NCI-H524 treated with DMSO at 0.1 percent for 48 hours (cell line): ENCODE data around the gene KIZ.
A peak's percentile ranks its signal among the peaks of the same experiment; 100 is the strongest.
"Not testable (repeated sequence)": the region's sequence is repeated elsewhere in the genome, so short reads cannot be mapped to it uniquely, and the experiment has no call there.

Experiments used
- DNase-seq: peaks from one replicate; lab custom pipeline; 2025; lab: John Stamatoyannopoulos, UW

KIZ gene

DNA sequence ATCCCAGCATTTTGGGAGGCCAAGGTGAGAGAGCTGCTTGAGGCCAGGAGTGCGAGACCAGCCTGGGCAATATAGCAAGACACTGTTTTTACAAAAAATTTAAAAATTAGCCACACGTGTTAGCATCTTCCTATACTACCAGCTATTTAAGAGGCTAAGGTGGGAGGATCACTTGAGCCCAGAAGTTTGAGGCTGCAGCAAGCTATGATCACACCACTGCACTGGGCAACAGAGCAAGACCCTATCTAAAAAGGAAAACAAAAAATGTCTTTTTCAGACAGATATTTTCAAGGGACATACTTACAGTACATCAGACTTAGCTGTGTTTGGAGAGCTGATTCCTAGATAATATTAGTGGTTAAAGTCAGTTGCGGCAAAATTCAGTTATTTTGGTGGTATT, 104.3 kb downstream of the KIZ start:
- DNase-seq, result no peak

- DNase-seq, result no peak
These were observed 104.8 kb downstream of the KIZ start for GRCh38 chr20:21230686-21231085.

GRCh38 chr20:21232546-21233280, 106.8 kb downstream of the KIZ start:
- DNase-seq, result no peak

DNA sequence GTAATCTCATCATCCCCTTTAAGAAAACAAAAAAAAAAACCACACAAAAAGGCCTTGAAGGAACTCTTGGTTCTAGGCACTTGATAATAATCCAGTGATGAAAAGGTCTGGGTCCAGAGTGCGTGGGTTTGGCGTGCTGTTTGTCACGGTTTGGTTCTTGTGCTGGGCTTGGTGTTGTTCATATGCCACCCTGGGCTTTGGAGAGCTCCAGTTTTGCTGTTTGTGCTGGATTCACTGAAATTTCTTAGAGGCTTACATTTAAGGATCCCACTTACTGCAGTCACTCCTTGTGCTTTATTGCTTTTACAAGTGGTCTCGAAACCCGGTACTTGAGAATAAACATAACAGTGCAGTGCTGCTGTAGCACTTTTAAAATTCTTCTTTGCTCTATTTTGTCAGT, 108.4 kb downstream of the KIZ start:
- DNase-seq, result no peak

GRCh38 chr20:21234806-21235483, 109.1 kb downstream of the KIZ start:
- DNase-seq, result no peak

DNA sequence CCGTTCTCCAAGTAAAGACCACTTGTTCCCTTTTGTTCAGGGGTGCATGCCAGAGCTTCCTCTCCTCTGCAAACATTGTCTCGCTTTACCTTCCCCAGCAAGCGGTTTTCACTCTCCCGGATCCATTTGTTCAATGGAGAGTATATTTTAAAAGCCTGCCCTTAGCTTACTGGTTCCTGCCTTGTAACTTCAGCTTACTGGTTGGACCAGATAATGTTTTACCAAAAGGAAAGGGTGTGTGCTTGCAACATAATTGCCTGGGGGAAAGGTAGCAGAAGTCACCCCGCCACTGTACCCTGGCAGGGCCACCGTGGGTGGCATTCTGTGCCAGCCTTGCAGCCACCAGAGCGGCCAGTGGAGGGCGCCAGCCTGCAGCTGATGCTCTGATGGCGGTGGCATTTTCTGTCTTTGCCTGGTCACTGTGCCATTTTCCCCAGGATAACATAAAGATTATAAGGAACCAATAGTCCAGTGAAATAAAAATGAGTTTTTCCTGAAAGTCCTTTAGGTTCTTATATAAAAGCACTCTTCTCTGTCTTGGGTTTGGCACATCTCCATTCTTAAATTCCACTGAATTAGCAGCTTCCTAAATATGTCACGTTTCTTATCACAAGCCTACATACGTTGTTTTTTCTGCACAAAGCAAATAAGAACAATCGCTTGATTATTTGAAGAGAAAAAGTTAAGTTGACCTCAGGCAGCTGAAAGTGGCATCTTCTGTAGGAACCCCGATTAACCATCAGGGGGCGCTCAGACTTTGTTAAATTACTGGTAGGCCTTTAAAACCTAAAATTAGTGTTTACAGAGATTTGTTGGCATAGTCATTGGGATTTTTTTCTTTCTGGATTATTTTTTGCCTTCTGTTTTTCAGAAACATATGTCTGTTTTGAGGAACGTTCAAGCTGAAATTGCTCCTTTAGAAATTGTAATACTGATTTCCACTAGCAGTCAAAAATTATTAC, 109.9 kb downstream of the KIZ start:
- DNase-seq, result peak; percentile 7

DNA sequence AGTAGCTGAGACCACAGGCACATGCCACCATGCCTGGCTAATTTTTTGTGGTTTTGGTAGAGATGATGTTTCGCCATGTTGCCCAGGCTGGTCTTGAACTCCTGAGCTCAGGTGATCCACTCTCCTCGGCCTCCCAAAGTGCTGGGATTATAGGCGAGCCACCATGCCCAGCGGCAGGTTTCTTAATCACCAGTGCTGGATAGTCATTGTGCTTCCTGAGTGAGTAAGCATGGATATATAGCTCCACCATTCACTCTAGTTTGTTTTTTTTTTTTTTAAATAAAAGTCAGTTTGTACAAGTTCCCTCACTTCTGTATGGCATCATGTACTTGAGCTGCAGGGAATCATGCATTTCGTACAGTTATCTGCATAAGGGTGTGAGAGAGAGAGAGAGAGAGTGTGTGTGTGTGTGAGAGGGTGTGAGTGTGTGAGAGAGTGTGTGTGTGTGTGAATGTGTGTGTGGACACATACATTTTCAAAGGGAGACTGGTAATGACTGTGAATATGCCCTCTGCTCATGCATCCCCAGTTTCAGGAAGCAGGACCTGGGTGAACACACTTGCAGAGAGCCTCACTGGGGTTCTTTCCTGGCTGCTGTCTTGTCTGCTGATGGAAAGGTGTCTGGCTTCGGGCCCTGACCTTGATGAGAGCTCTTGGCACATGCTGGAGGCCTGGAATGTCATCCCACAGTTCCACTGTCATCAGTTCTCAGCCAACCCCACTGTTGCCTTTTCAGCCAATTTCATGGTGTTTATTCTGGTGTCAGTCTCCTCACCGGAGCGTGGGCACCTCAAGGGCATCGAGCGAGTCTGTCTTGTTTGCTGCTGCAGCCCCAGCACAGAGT, 112.3 kb downstream of the KIZ start:
- no peak for DNase-seq

DNA sequence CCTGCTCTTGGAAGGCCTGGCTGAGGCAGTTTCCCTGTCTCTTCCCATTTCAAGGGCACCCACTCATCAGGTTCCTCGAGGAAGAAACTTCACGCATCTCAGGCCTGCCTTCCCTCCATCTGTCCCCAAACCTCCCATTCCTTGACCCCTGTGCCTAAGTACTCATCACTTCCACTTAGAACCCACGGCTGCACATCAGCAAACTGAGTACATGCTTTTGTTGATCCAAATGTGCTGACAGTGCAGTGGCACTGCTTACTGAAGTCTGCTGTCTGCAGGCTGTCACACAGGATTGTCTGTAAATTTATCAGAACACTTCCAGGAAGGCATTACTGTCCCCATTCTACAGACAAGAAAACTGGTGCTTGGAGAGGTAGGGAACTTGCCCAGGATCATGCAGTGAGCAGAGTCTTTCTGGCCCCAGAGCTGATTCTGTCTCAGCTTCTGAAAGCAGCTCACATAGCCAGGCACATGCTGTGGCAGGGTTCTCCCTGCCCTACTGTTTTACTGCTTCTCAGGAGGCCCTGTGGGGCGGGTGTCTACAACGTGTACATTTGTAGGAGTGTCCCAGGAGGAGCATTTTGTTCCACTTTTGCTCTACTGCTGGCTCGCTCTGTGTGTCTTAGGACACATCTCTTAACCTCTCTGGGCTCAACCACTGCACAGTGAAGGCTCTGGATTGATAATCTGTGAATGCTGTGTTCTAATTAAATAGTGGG, 113.1 kb downstream of the KIZ start:
- no peak for DNase-seq

GRCh38 chr20:21240394-21240793, 114.5 kb downstream of the KIZ start:
- no peak for DNase-seq

GRCh38 chr20:21241406-21241805, 115.5 kb downstream of the KIZ start:
- no peak for DNase-seq

- DNase-seq, result no peak
These were observed 117.9 kb downstream of the KIZ start for GRCh38 chr20:21243811-21244210.

DNA sequence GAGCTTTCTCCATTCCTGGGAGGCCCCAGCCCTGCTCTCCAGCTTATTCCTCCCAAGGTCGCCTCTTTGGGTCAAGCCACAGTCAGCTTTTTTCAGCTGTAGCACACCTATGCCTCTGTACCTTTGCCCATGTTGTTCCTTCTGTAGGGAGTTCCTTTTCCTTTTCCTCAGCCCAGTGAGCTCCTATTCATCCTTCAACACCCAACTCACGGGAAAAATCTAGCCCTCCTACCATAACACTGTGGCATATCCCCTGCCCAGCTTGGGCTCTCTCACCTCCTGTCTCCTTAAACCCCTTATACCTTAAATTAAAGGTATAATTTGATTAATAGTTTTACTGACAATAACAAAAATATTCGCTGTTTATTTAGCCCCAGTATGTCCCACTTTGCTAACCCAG, 118.9 kb downstream of the KIZ start:
- DNase-seq, result no peak

DNA sequence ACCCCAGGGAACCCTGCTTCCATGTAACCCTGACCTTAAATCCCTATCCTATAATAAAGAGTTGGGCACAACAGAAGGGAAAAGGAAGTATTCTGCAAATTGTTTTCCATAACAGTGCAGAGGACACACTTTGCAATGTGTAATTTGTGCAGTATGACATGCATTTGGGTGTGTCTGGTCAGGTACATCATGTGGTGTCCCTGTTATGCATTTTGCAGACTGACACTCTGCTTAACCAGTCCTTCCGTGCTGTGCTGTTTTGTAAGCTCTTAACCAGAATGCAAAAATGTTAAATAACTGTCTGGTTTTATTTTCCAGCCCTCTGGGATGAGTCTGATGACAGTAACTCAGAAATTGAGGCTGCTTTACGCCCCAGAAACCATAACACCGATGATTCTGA, 120.3 kb downstream of the KIZ start:
- no peak for DNase-seq

GRCh38 chr20:21247603-21248095, 121.8 kb downstream of the KIZ start:
- DNase-seq, result not testable (repeated sequence)

GRCh38 chr20:21251278-21251677, 125.4 kb downstream of the KIZ start:
- no peak for DNase-seq

DNA sequence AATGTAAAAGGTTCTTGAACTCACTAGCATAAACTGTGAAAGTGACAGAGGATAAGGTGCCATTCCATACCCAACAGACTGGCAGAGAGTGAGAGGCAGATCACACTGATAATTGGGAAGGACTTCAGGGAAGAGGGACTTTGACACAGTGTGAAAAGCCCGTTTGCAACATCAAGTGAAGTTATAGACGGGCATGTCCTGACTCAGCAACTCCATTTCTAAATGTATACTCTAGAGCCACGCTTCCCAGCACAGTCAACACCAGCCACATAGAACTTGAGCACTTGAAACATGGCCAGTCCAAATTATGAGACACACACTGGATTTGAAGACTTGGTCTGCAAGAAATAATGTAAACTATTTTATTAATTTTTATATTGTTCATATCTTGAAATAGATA, 131.3 kb downstream of the KIZ start:
- DNase-seq, result no peak

- no peak for DNase-seq
These were observed 132.5 kb downstream of the KIZ start for GRCh38 chr20:21258411-21258810.

- no peak for DNase-seq
These were observed 133.5 kb downstream of the KIZ start for GRCh38 chr20:21259346-21259745.

GRCh38 chr20:21262812-21263211, 136.9 kb downstream of the KIZ start:
- DNase-seq, result no peak

DNA sequence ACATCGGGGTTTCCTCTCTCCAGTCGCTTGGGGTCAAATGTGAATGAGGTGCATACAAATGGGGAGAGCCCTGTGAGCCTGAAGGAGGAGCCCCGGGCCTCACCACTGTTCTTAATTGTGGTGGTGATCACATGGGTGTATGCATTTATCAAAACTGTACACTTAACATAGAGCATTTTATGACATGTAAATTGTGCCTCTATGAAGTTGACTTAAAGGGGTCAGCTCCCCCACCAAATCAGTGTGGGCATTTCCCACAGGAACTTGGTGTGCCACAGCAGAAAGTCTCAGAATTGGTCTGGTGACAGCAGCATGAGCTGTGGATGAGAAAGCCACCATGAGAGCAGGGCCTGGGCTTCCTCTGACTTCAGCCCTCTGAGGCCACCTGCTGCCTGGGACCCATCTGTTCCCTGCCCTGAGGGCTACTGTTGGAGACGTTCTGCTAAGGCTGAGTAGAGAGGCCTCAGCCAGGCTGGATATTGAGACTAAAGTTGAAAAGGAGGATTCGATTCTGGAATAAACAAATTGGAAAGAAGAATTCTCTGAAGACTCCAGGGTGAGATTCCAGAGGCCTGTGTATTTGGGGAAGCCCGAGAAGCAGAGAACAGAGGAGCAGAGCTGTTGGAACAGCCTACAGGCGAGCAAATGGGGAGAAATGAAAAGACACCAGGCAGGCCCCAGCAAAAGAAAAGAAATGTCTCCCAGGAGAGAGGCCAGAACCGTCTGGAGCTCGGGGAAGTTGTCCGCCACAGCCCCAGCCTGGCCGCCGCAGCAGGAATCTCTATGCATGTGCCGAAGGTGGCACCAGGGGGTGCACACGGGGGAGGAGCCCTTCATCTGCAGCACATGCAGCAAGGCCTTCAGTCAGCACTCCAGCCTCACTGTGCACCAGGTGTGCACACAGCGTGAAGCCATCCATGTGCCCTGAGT, 139.6 kb downstream of the KIZ start:
- peak; percentile 2 for DNase-seq
